Measurements from ENCODE around the gene ATP2C2. TPM values are rescaled to one million over a fixed set of nuclear protein-coding genes. Genes with fewer than 3 reads are reported as not detected.

ATP2C2 gene
- total RNA-seq, 1 experiment from 2014 or later = not detected

- CTCF ChIA-PET = no interaction called here
- BruUV-seq (replicated peaks) = no TSS peak
- POLR2A ChIA-PET (ENCODE audit: low non-redundant PET) = no interaction called here
- DNase-seq (ENCODE audit: low spot score) = no peak
- peaks cover 19% of the 10 kb centered on the region for H3K27me3 ChIP-seq (replicated peaks; ENCODE audit: insufficient read depth, low read depth, low read length, poor library complexity)
- H3K27ac ChIP-seq (ENCODE audit: low read depth, low read length, poor library complexity, severe bottlenecking) = no peak overlapping the region
- TF ChIP-seq CTCF (conservative IDR thresholded peaks at IDR 0.05; ENCODE audit: low read depth, low read length) = no peak
- TF ChIP-seq EZH2 (IDR thresholded peaks at IDR 0.05; ENCODE audit: borderline replicate concordance, low read depth, low read length, poor library complexity, severe bottlenecking) = no peak
- no peak overlapping the region for H3K4me3 ChIP-seq (ENCODE audit: low read depth, low read length, poor library complexity, severe bottlenecking)
- no peaks in the 10 kb centered on the region for H3K36me3 ChIP-seq (ENCODE audit: insufficient read depth, low read length, poor library complexity, severe bottlenecking)
- no peaks in the 10 kb centered on the region for H3K9me3 ChIP-seq (ENCODE audit: low read depth, low read length, poor library complexity, severe bottlenecking)
- no peaks in the 10 kb centered on the region for H3K4me1 ChIP-seq (ENCODE audit: insufficient read depth, low read length, poor library complexity, severe bottlenecking)
- intact Hi-C loops (cut with micrococcal nuclease; ENCODE audit: unreplicated experiment) = no loop called here
Observed at GRCh38 chr16:84359326-84359725, 9.0 kb upstream of the ATP2C2 start.

GRCh38 chr16:84360170-84360569 lies 8.2 kb upstream of the ATP2C2 start:
- ChIA-PET CTCF (no interaction called here), POLR2A (ENCODE audit: low non-redundant PET) (no interaction called here)
- Histone ChIP-seq H3K27ac (ENCODE audit: low read depth, low read length, poor library complexity, severe bottlenecking) (no peak overlapping the region), H3K27me3 (replicated peaks; ENCODE audit: insufficient read depth, low read depth, low read length, poor library complexity) (peaks cover 19% of the 10 kb centered on the region), H3K4me3 (ENCODE audit: low read depth, low read length, poor library complexity, severe bottlenecking) (no peak overlapping the region), H3K9me3 (ENCODE audit: low read depth, low read length, poor library complexity, severe bottlenecking) (no peaks in the 10 kb centered on the region), H3K36me3 (ENCODE audit: insufficient read depth, low read length, poor library complexity, severe bottlenecking) (no peaks in the 10 kb centered on the region), H3K4me1 (ENCODE audit: insufficient read depth, low read length, poor library complexity, severe bottlenecking) (no peaks in the 10 kb centered on the region)
- DNase-seq (ENCODE audit: low spot score) = no peak
- TF ChIP-seq CTCF (conservative IDR thresholded peaks at IDR 0.05; ENCODE audit: low read depth, low read length) = no peak
- TF ChIP-seq EZH2 (IDR thresholded peaks at IDR 0.05; ENCODE audit: borderline replicate concordance, low read depth, low read length, poor library complexity, severe bottlenecking) = no peak
- no TSS peak for BruUV-seq (replicated peaks)
- intact Hi-C loops (cut with micrococcal nuclease; ENCODE audit: unreplicated experiment) = no loop called here

- TF ChIP-seq EZH2 (IDR thresholded peaks at IDR 0.05; ENCODE audit: borderline replicate concordance, low read depth, low read length, poor library complexity, severe bottlenecking) (no peak), CTCF (conservative IDR thresholded peaks at IDR 0.05; ENCODE audit: low read depth, low read length) (no peak)
- intact Hi-C loops (cut with micrococcal nuclease; ENCODE audit: unreplicated experiment) = no loop called here
- ChIA-PET CTCF (no interaction called here), POLR2A (ENCODE audit: low non-redundant PET) (no interaction called here)
- Histone ChIP-seq H3K27me3 (replicated peaks; ENCODE audit: insufficient read depth, low read depth, low read length, poor library complexity) (peaks cover 20% of the 10 kb centered on the region), H3K27ac (ENCODE audit: low read depth, low read length, poor library complexity, severe bottlenecking) (no peak overlapping the region), H3K4me1 (ENCODE audit: insufficient read depth, low read length, poor library complexity, severe bottlenecking) (no peaks in the 10 kb centered on the region), H3K9me3 (ENCODE audit: low read depth, low read length, poor library complexity, severe bottlenecking) (no peaks in the 10 kb centered on the region), H3K36me3 (ENCODE audit: insufficient read depth, low read length, poor library complexity, severe bottlenecking) (no peaks in the 10 kb centered on the region), H3K4me3 (ENCODE audit: low read depth, low read length, poor library complexity, severe bottlenecking) (no peak overlapping the region)
- no TSS peak for BruUV-seq (replicated peaks)
- DNase-seq (ENCODE audit: low spot score) = no peak
Observed at GRCh38 chr16:84360748-84361147, 7.6 kb upstream of the ATP2C2 start.
